ENCODE data around the gene SYT4. TPM values are rescaled to one million over a fixed set of nuclear protein-coding genes. Genes with fewer than 3 reads are reported as not detected.

The SYT4 gene
- total and polyA plus RNA-seq, 2 of the 8 experiments (the other 6 are each of a cell fraction or from before 2014, with no cell fraction given): 2.4 to 10.2 TPM

DNA sequence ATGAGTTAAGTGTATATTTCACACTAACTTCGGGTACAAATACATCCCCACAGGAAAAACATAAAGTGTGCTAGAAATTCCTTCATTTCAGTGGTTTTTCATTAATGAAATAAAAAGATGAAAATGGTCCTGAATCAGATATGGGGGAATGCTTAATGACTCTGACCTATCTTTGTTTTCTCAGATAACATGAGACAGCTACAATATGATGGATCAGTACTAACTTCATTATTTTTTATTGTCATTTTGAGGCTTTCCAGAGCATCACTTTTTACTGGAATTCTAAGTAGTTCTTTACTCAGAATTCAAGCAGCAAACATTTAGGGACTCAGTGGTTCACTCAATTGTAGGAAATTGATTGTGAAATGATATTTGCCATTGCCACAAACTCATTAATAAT, 2.8 kb downstream of the SYT4 start:
- Histone ChIP-seq H4K91ac (replicated peaks; ENCODE audit: insufficient read length, low read length) (no peak overlapping the region), H2BK20ac (ENCODE audit: low read length) (no peak overlapping the region), H3K23me2 (ENCODE audit: low read depth, low read length) (no peaks in the 10 kb centered on the region), H4K20me1 (replicated peaks in 1 of 2; ENCODE audit: control insufficient read depth in 1 of 2, insufficient read depth in 2 of 2, low read length in 2 of 2) (no peaks in the 10 kb centered on the region), H3K4me1 (replicated peaks in 1 of 4; ENCODE audit: control insufficient read depth in 3 of 4, insufficient read depth in 4 of 4, low read length in 3 of 4) (peaks cover 0 to 5% (median 3%) of the 10 kb centered on the region in 4 experiments; a peak in 2 of 7 replicates), H3K23ac (ENCODE audit: insufficient read length) (no peak overlapping the region), H2AK5ac (ENCODE audit: low read depth, low read length) (no peak overlapping the region), H3K56ac (replicated peaks; ENCODE audit: insufficient read length, low read depth, low read length) (no peak overlapping the region), H3K4me2 (ENCODE audit: insufficient read depth in 1 of 2, low read depth in 2 of 2, low read length in 2 of 2) (no peak overlapping the region), H2BK120ac (replicated peaks; ENCODE audit: low read depth, low read length) (no peak overlapping the region), H2AFZ (ENCODE audit: low read length) (no peak overlapping the region), H3K4ac (replicated peaks; ENCODE audit: insufficient read length, low read depth, low read length) (no peak overlapping the region), H3K14ac (ENCODE audit: insufficient read length) (no peak overlapping the region), H4K5ac (ENCODE audit: insufficient read length, low read depth, low read length) (no peak overlapping the region), H3K36me3 (ENCODE audit: control insufficient read depth in 2 of 4, insufficient read depth in 4 of 4, low read length in 3 of 4) (no peaks in the 10 kb centered on the region), H2BK15ac (ENCODE audit: low read length) (no peak overlapping the region), H3K18ac (ENCODE audit: extremely low read depth, low read length) (no peak overlapping the region), H3K27ac (ENCODE audit: low read depth, low read length) (no peak overlapping the region), H3K4me3 (ENCODE audit: extremely low read depth in 1 of 4, insufficient read depth in 2 of 4, low read depth in 3 of 4, low read length in 4 of 4) (no peak overlapping the region), H3K27me3 (replicated peaks in 1 of 4; ENCODE audit: control insufficient read depth in 3 of 4, extremely low read depth in 1 of 4, insufficient read depth in 3 of 4, low read length in 3 of 4) (no peaks in the 10 kb centered on the region), H3K79me1 (ENCODE audit: low read depth, low read length) (no peaks in the 10 kb centered on the region), H2BK5ac (ENCODE audit: low read depth, low read length) (no peak overlapping the region), H3K79me2 (ENCODE audit: control insufficient read depth in 1 of 2, insufficient read depth in 2 of 2, low read length in 2 of 2) (0 out of 4 replicates have a peak, but pooled peaks cover 0 to 6% of the 10 kb centered on the region in 2 experiments), H2BK12ac (ENCODE audit: low read depth, low read length) (no peak overlapping the region), H3K9me3 (ENCODE audit: insufficient read depth in 2 of 2, low read depth in 1 of 2, low read length in 1 of 2) (no peaks in the 10 kb centered on the region), H4K8ac (ENCODE audit: extremely low read depth, insufficient read depth, low read length) (no peak overlapping the region), H3K9ac (replicated peaks in 1 of 4; ENCODE audit: extremely low read depth in 1 of 4, low read depth in 3 of 4, low read length in 3 of 4) (no peak overlapping the region)
- no peak for DNase-seq (ENCODE audit: low read depth in 1 of 2, low spot score in 2 of 2)
- TF ChIP-seq SIRT6 (IDR thresholded peaks at IDR 0.05; ENCODE audit: low read length) (no peak), RAD21 (IDR thresholded peaks at IDR 0.05 in 1 of 2, conservative IDR thresholded peaks at IDR 0.05 in 1 of 2; ENCODE audit: low read depth in 2 of 2, low read length in 2 of 2) (no peak), POLR2A (IDR thresholded peaks at IDR 0.05; ENCODE audit: control extremely low read depth in 1 of 2, low read depth in 2 of 2, low read length in 2 of 2) (no peak), SIN3A (conservative IDR thresholded peaks at IDR 0.05 in 1 of 2, IDR thresholded peaks at IDR 0.05 in 1 of 2; ENCODE audit: low read depth in 1 of 2, low read length in 2 of 2) (no peak)
- ChIA-PET POLR2A (ENCODE audit: partially characterized antibody) (no interaction called here), CTCF (ENCODE audit: partially characterized antibody) (interaction anchor here (2.3 kb wide), 1 partner anchor 678 kb away, joined by 8 read pairs; no protein-coding TSS in a partner anchor)
- WGBS, 2 experiments (ENCODE audit: extremely low coverage in 1 of 2, insufficient coverage in 1 of 2, insufficient read length in 1 of 2, insufficient replicate concordance in 2 of 2, low coverage in 1 of 2, low lambda C conversion rate in 2 of 2, missing lambda C conversion rate in 1 of 2): 96% methylated on average over 1 of the region's 1 CpG; no CpG with 5 or more reads in 1 of the 2 experiments
- no peak for FAIRE-seq

Data from H1 (cell line).